ENCODE data around the gene AQP12B.
"Not testable (repeated sequence)": the region's sequence is repeated elsewhere in the genome, so short reads cannot be mapped to it uniquely, and the experiment has no call there.

AQP12B gene

GRCh38 chr2:240688553-240688919 lies 5.9 kb upstream of the AQP12B start:
- in situ Hi-C loops (cut with HindIII; ENCODE audit: low pct_ligation_motif_present, low pct_unique_long_range_greater_than_20kb, low sequenced_read_pairs) = no loop called here
- DNase-seq = no peak

GRCh38 chr2:240687741-240688552 lies 5.3 kb upstream of the AQP12B start:
- in situ Hi-C loops (cut with HindIII; ENCODE audit: low pct_ligation_motif_present, low pct_unique_long_range_greater_than_20kb, low sequenced_read_pairs) = no loop called here
- no peak for DNase-seq

- DNase-seq = no peak
- in situ Hi-C loops (cut with HindIII; ENCODE audit: low pct_ligation_motif_present, low pct_unique_long_range_greater_than_20kb, low sequenced_read_pairs) = no loop called here
Observed at GRCh38 chr2:240687045-240687740, 4.5 kb upstream of the AQP12B start.

GRCh38 chr2:240686460-240686859 lies 3.8 kb upstream of the AQP12B start:
- DNase-seq = no peak
- in situ Hi-C loops (cut with HindIII; ENCODE audit: low pct_ligation_motif_present, low pct_unique_long_range_greater_than_20kb, low sequenced_read_pairs) = no loop called here

GRCh38 chr2:240685771-240686371 lies 3.2 kb upstream of the AQP12B start:
- no peak for DNase-seq
- in situ Hi-C loops (cut with HindIII; ENCODE audit: low pct_ligation_motif_present, low pct_unique_long_range_greater_than_20kb, low sequenced_read_pairs) = no loop called here

GRCh38 chr2:240683980-240684728 lies 1.5 kb upstream of the AQP12B start:
- DNase-seq; in situ Hi-C loops (cut with HindIII; ENCODE audit: low pct_ligation_motif_present, low pct_unique_long_range_greater_than_20kb, low sequenced_read_pairs): not testable (repeated sequence)

- DNase-seq; in situ Hi-C loops (cut with HindIII; ENCODE audit: low pct_ligation_motif_present, low pct_unique_long_range_greater_than_20kb, low sequenced_read_pairs): not testable (repeated sequence)
Observed at GRCh38 chr2:240683329-240683979, 769 bp upstream of the AQP12B start.

- DNase-seq; in situ Hi-C loops (cut with HindIII; ENCODE audit: low pct_ligation_motif_present, low pct_unique_long_range_greater_than_20kb, low sequenced_read_pairs): not testable (repeated sequence)
Observed at GRCh38 chr2:240680185-240680584, 2.5 kb downstream of the AQP12B start.

- DNase-seq; in situ Hi-C loops (cut with HindIII; ENCODE audit: low pct_ligation_motif_present, low pct_unique_long_range_greater_than_20kb, low sequenced_read_pairs): not testable (repeated sequence)
Observed at GRCh38 chr2:240678909-240679308, 3.8 kb downstream of the AQP12B start.

- DNase-seq; in situ Hi-C loops (cut with HindIII; ENCODE audit: low pct_ligation_motif_present, low pct_unique_long_range_greater_than_20kb, low sequenced_read_pairs): not testable (repeated sequence)
Observed at GRCh38 chr2:240678043-240678442, 4.6 kb downstream of the AQP12B start.

- in situ Hi-C loops (cut with HindIII; ENCODE audit: low pct_ligation_motif_present, low pct_unique_long_range_greater_than_20kb, low sequenced_read_pairs) = not testable (repeated sequence)
Observed at GRCh38 chr2:240675345-240675744, 7.3 kb downstream of the AQP12B start.

GRCh38 chr2:240674461-240675184 lies 8.1 kb downstream of the AQP12B start:
- in situ Hi-C loops (cut with HindIII; ENCODE audit: low pct_ligation_motif_present, low pct_unique_long_range_greater_than_20kb, low sequenced_read_pairs); DNase-seq: not testable (repeated sequence)

More at GRCh38 chr2:240675345-240675744, 7.3 kb downstream of the AQP12B start:
- not testable (repeated sequence) for DNase-seq

- in situ Hi-C loops (cut with HindIII; ENCODE audit: low pct_ligation_motif_present, low pct_unique_long_range_greater_than_20kb, low sequenced_read_pairs) = no loop called here
- DNase-seq = no peak
Observed at GRCh38 chr2:240672701-240673190, 9.9 kb downstream of the AQP12B start.

GRCh38 chr2:240672076-240672700 lies 10.5 kb downstream of the AQP12B start:
- no peak for DNase-seq
- in situ Hi-C loops (cut with HindIII; ENCODE audit: low pct_ligation_motif_present, low pct_unique_long_range_greater_than_20kb, low sequenced_read_pairs) = no loop called here

- in situ Hi-C loops (cut with HindIII; ENCODE audit: low pct_ligation_motif_present, low pct_unique_long_range_greater_than_20kb, low sequenced_read_pairs) = no loop called here
- no peak for DNase-seq
Observed at GRCh38 chr2:240670950-240671349, 11.7 kb downstream of the AQP12B start.

GRCh38 chr2:240670402-240670801 lies 12.3 kb downstream of the AQP12B start:
- DNase-seq = no peak
- in situ Hi-C loops (cut with HindIII; ENCODE audit: low pct_ligation_motif_present, low pct_unique_long_range_greater_than_20kb, low sequenced_read_pairs) = no loop called here

- in situ Hi-C loops (cut with HindIII; ENCODE audit: low pct_ligation_motif_present, low pct_unique_long_range_greater_than_20kb, low sequenced_read_pairs) = no loop called here
- no peak for DNase-seq
Observed at GRCh38 chr2:240664622-240665021, 18.1 kb downstream of the AQP12B start.
